Neural progenitor cell (in vitro differentiated cells): Measurements from ENCODE around the gene NTM. TPM values are rescaled to one million over a fixed set of nuclear protein-coding genes. Genes with fewer than 3 reads are reported as not detected.

Experiments used
- DNase-seq: peaks from one replicate; pipeline ENCODE4 v3.0.0-alpha.2; 2016; ENCODE audit warnings: low spot score
- H2AFZ ChIP-seq: fragments of 200-600 bp; sonication (generic); replicated peaks from 2 replicates; pipeline ENCODE4 v1.6.1; 2016; ENCODE audit warnings: antibody characterized with exemption
- H3F3A ChIP-seq: fragments of 200-600 bp; sonication (generic); 2 replicates; pipeline ENCODE4 v1.6.1; 2016; ENCODE audit warnings: antibody characterized with exemption, low read depth
- H3K27ac ChIP-seq: fragments of 200-600 bp; sonication (generic); 2 replicates; pipeline ENCODE4 v1.5.1; 2016; ENCODE audit warnings: mild to moderate bottlenecking
- H3K27me3 ChIP-seq: fragments of 200-600 bp; sonication (generic); 2 replicates; pipeline ENCODE4 v1.6.1; 2016; ENCODE audit warnings: mild to moderate bottlenecking, moderate library complexity
- H3K36me3 ChIP-seq: fragments of 200-600 bp; sonication (generic); 2 replicates; pipeline ENCODE4 v1.5.1; 2016
- H3K4me1 ChIP-seq: fragments of 200-600 bp; sonication (generic); 2 replicates; pipeline ENCODE4 v1.6.1; 2016; ENCODE audit warnings: mixed run types
- H3K4me2 ChIP-seq: fragments of 200-600 bp; sonication (generic); 2 replicates; pipeline ENCODE4 v1.6.1; 2016
- H3K4me3 ChIP-seq: fragments of 200-600 bp; sonication (generic); 2 replicates; pipeline ENCODE4 v1.5.1; 2016
- H3K79me2 ChIP-seq: fragments of 200-600 bp; sonication (generic); 2 replicates; pipeline ENCODE4 v1.6.1; 2016; ENCODE audit warnings: low read depth
- H3K9ac ChIP-seq: fragments of 200-600 bp; sonication (generic); 2 replicates; pipeline ENCODE4 v1.6.1; 2016
- H3K9me3 ChIP-seq: fragments of 200-600 bp; sonication (generic); 2 replicates; pipeline ENCODE4 v1.5.1; 2016; ENCODE audit warnings: low read depth
- H4K20me1 ChIP-seq: fragments of 200-600 bp; sonication (generic); 2 replicates; pipeline ENCODE4 v1.6.1; 2016; ENCODE audit warnings: low read depth
- H3K27ac Mint-ChIP-seq: 3 replicates; pipeline ENCODE4 v1.8.0; 2021; ENCODE audit warnings: mixed read lengths
- H3K27me3 Mint-ChIP-seq: 2 replicates; pipeline ENCODE4 v1.8.0; 2022; ENCODE audit warnings: low read depth, mild to moderate bottlenecking, inconsistent platforms, moderate library complexity, mixed read lengths; ENCODE audit not compliant: insufficient read depth
- H3K36me3 Mint-ChIP-seq: 3 replicates; pipeline ENCODE4 v1.8.0; 2021; ENCODE audit warnings: mixed read lengths
- H3K4me1 Mint-ChIP-seq: 3 replicates; pipeline ENCODE4 v1.8.0; 2021; ENCODE audit warnings: mixed read lengths
- H3K4me3 Mint-ChIP-seq: 3 replicates; pipeline ENCODE4 v1.8.0; 2021; ENCODE audit warnings: mild to moderate bottlenecking, moderate library complexity, mixed read lengths
- H3K9me3 Mint-ChIP-seq: 3 replicates; pipeline ENCODE4 v1.8.0; 2020; ENCODE audit warnings: mixed read lengths
- EZH2 ChIP-seq: fragments of 200-600 bp; sonication (generic); IDR thresholded peaks from 2 replicates; pipeline ENCODE4 v1.6.1; 2017; ENCODE audit warnings: antibody characterized with exemption, mild to moderate bottlenecking, moderate library complexity
- EZH2phosphoT487 ChIP-seq: fragments of 200-600 bp; sonication (generic); IDR thresholded peaks from 2 replicates; pipeline ENCODE4 v1.6.1; 2017; ENCODE audit warnings: antibody characterized with exemption
- total RNA-seq: library from RNA; depleted of rRNA; stranded (reverse); fragments of >200 nt; gene quantifications from 2 replicates; pipeline ENCODE4 v1.2.3, GENCODE V29; 2015; ENCODE audit warnings: low replicate concordance
- TF ChIP-seq, protein P1 (sequence below): fragments of 200-600 bp; sonication (generic); IDR thresholded peaks from 2 replicates; pipeline ENCODE4 v1.5.1; 2017; ENCODE audit warnings: antibody characterized with exemption, mild to moderate bottlenecking

Gene NTM
- total RNA-seq, 1 donor from 2014 or later = 4.3 TPM

- TF ChIP-seq, protein P1, sequence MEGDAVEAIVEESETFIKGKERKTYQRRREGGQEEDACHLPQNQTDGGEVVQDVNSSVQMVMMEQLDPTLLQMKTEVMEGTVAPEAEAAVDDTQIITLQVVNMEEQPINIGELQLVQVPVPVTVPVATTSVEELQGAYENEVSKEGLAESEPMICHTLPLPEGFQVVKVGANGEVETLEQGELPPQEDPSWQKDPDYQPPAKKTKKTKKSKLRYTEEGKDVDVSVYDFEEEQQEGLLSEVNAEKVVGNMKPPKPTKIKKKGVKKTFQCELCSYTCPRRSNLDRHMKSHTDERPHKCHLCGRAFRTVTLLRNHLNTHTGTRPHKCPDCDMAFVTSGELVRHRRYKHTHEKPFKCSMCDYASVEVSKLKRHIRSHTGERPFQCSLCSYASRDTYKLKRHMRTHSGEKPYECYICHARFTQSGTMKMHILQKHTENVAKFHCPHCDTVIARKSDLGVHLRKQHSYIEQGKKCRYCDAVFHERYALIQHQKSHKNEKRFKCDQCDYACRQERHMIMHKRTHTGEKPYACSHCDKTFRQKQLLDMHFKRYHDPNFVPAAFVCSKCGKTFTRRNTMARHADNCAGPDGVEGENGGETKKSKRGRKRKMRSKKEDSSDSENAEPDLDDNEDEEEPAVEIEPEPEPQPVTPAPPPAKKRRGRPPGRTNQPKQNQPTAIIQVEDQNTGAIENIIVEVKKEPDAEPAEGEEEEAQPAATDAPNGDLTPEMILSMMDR = no peak
- TF ChIP-seq EZH2phosphoT487 (no peak), EZH2 (no peak)
- Mint-ChIP-seq H3K27me3 (peaks cover 3% of the 10 kb centered on the region), H3K36me3 (no peaks in the 10 kb centered on the region)
Measured at GRCh38 chr11:131549099-131549498, 178.7 kb downstream of the NTM start.

GRCh38 chr11:131549770-131550169 is 179.4 kb downstream of the NTM start:
- H3K27ac ChIP-seq = no peak overlapping the region

More at GRCh38 chr11:131549099-131549498, 178.7 kb downstream of the NTM start:
- Histone ChIP-seq H2AFZ (no peak overlapping the region), H3K4me2 (no peak overlapping the region), H3K79me2 (no peaks in the 10 kb centered on the region), H3K4me1 (peaks cover 16% of the 10 kb centered on the region), H3K36me3 (no peaks in the 10 kb centered on the region), H3K4me3 (no peak overlapping the region), H3K27ac (no peak overlapping the region), H3F3A (peaks cover 17% of the 10 kb centered on the region), H3K27me3 (no peaks in the 10 kb centered on the region), H3K9me3 (no peaks in the 10 kb centered on the region), H4K20me1 (no peaks in the 10 kb centered on the region), H3K9ac (no peak overlapping the region)
- peaks cover 3% of the 10 kb centered on the region for H3K9me3 Mint-ChIP-seq
- peaks cover 20% of the 10 kb centered on the region for H3K4me1 Mint-ChIP-seq
- no peak overlapping the region for H3K27ac Mint-ChIP-seq
- no peak overlapping the region for H3K4me3 Mint-ChIP-seq
- DNase-seq = no peak

GRCh38 chr11:131560287-131560686 is 189.9 kb downstream of the NTM start:
- no peak overlapping the region for H3K9ac ChIP-seq
- no peak for TF ChIP-seq EZH2
- TF ChIP-seq EZH2phosphoT487 = no peak
- TF ChIP-seq, protein P1 = no peak
- Mint-ChIP-seq H3K4me3 (no peak overlapping the region), H3K27me3 (peaks cover 2% of the 10 kb centered on the region), H3K9me3 (no peaks in the 10 kb centered on the region), H3K4me1 (peaks cover 11% of the 10 kb centered on the region), H3K36me3 (no peaks in the 10 kb centered on the region), H3K27ac (no peak overlapping the region)
- no peak overlapping the region for H3K4me2 ChIP-seq
- H3K27me3 ChIP-seq = no peaks in the 10 kb centered on the region
- no peaks in the 10 kb centered on the region for H3K79me2 ChIP-seq
- no peaks in the 10 kb centered on the region for H3K36me3 ChIP-seq
- no peaks in the 10 kb centered on the region for H4K20me1 ChIP-seq
- no peak for DNase-seq
- no peaks in the 10 kb centered on the region for H3F3A ChIP-seq
- H3K4me1 ChIP-seq = peaks cover 7% of the 10 kb centered on the region
- H3K4me3 ChIP-seq = no peak overlapping the region
- H2AFZ ChIP-seq = no peak overlapping the region
- H3K27ac ChIP-seq = no peak overlapping the region
- H3K9me3 ChIP-seq = no peaks in the 10 kb centered on the region

More at GRCh38 chr11:131549770-131550169, 179.4 kb downstream of the NTM start:
- Mint-ChIP-seq H3K36me3 (no peaks in the 10 kb centered on the region), H3K4me1 (peaks cover 18% of the 10 kb centered on the region), H3K27me3 (peaks cover 3% of the 10 kb centered on the region), H3K27ac (no peak overlapping the region), H3K9me3 (no peaks in the 10 kb centered on the region), H3K4me3 (no peak overlapping the region)
- Histone ChIP-seq H3K79me2 (no peaks in the 10 kb centered on the region), H3K9me3 (no peaks in the 10 kb centered on the region), H3K27me3 (no peaks in the 10 kb centered on the region), H3K9ac (no peak overlapping the region), H3K36me3 (no peaks in the 10 kb centered on the region), H4K20me1 (no peaks in the 10 kb centered on the region), H3K4me2 (no peak overlapping the region), H3K4me1 (peaks cover 18% of the 10 kb centered on the region), H2AFZ (no peak overlapping the region), H3K4me3 (no peak overlapping the region), H3F3A (peaks cover 17% of the 10 kb centered on the region)
- TF ChIP-seq, protein P1 = no peak
- TF ChIP-seq EZH2 (no peak), EZH2phosphoT487 (no peak)
- DNase-seq = no peak
